NCI-H345 treated with DMSO at 0.1 percent for 48 hours (cell line): Measurements from ENCODE around the gene SPRY4.
"Not testable (repeated sequence)": the region's sequence is repeated elsewhere in the genome, so short reads cannot be mapped to it uniquely, and the experiment has no call there.

Source experiments
- DNase-seq: peaks from one replicate; lab custom pipeline; 2025; ENCODE audit not compliant: unreplicated experiment; lab: John Stamatoyannopoulos, UW

Gene SPRY4, protein sequence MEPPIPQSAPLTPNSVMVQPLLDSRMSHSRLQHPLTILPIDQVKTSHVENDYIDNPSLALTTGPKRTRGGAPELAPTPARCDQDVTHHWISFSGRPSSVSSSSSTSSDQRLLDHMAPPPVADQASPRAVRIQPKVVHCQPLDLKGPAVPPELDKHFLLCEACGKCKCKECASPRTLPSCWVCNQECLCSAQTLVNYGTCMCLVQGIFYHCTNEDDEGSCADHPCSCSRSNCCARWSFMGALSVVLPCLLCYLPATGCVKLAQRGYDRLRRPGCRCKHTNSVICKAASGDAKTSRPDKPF

DNA sequence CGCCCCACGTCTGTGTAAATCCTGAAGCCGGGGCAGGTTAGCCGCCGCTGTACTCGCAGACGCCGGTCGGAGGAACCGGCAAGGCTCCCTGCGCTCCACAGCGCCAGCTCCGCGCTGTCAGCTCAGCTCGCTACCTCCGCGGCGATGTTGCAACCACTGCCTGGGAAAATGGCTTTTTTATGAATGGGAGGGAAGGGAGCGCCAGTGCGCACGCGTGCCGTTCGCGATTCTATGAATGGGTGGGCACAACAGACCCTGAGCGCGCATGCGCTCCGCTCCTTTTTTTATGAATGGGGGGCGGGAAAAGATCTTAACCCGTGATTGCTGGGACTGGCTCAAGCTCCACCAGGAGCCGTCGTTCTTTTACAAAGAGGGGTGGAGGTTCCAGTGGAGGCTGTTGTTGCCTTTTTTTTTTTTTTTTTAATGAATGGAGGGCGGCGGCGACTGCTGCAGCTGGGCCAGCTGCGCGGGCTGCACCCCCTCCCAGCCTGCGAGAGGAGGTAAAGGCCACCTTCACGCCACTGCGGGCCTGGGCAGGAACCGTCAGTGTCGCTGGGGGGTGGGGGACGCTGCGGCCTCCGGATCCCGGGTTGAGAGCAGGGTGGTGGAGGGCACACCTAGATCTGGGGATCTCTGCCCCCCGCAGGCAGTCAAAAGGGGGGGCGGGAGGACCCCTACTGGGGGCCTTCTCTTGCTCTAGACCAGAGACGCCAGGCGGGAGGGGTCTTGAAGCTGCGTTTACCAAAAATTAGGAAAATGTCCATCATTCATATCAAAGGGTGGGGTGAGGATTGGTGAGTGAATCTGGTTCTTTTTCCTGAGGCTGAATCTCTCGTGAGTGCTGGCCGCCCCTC is at the start of gene SPRY4:
SPRY4 (minus strand) TSS at position 151 of the 854 bp plus-strand sequence. CDS start 9,913 bp downstream, outside the sequence.
- peak; percentile 97 for DNase-seq

DNA sequence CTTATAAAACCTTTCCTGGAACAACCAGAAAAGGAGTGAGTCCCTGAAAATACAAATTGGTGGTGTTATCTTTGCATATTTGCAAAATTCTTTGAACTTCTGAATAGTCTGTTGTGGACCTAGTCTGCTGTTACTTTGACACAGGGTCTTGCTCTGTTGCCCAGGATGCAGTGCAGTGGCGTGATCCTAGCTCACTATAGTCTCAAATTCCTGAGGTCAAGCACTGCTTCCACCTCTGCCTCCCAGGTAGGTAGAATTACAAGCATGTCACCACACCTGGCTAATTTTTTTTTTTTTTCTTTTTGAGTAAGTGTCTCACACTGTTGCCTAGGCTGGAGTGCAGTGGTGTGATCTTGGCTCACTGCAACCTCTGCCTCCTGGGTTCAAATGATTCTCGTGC is 43.7 kb upstream of the SPRY4 start:
- no peak for DNase-seq

DNA sequence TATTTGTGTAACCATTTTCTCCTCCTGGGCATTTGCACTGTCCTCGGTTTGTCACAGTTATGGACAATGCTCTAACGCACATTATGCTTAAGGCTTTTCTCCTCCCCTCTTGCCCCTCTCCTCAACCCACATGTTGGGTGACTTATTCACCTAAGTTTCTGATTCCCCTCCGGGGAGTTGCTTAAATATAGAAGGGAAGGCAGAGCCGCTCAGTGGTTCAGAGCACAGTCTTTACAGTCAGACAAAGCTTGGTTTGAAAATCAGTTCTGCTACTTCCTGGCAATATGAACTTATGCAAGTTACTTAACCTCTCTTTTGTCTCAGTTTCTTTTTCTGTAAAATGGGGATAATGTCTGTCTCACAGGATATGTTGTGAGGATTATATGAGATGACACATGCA is 41.2 kb upstream of the SPRY4 start:
- no peak for DNase-seq

DNA sequence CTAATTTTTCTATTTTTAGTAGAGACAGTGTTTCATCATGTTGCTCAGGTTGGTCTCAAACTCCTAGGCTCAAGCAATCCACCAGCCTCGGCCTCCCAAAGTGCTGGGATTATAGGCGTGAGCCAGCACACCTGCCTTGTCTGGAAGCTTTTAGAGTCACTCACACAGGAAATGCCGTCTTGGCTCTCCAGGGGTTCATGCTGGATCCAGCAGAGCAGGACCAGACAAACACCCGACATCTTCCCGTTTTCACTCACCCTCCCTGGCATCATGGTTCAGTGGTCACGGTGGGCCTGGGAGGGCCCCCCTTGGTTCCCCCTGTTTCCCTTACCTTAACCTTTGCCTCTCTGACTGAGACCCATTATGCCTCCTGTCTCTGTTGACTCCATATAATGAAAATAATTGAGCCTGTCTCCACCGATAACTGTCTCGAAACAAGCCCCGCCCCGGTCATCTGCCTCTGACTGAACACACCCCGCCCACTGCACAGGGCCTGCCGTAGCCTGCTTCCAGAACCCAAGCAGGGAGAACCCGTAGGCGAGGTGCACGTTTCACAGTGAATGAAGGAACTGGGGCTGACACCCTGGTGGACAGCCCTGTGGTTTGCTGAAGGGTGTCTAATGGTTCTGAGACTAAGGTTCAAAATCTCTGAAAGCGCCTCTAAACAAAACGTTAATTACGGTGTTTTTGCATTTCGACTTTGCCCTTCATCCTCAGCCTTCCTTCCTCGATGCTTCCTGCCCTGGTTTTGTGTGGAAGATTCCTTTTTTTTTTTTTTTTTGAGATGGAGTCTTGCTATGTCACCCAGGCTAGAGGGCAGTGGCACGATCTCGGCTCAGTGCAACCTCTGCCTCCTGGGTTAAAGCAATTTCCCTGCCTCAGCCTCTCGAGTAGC is 39.7 kb upstream of the SPRY4 start:
- DNase-seq = peak; percentile 78

DNA sequence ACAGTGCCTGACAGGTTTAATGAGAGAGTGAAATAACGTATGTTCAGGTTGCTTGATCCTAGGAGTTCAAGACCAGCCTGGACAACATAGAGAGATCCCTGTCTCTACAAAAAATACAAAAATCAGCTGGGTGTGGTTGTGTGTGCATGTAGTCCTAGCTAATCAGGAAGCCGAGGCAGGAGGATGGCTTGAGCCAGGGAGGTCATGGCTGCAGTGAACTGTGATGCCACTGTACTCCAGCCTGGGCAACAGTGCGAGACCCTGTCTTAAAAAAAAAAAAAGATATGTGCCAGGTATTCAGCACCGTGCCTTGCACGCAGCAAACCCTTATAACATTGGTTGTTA is 38.8 kb upstream of the SPRY4 start:
- no peak for DNase-seq

DNA sequence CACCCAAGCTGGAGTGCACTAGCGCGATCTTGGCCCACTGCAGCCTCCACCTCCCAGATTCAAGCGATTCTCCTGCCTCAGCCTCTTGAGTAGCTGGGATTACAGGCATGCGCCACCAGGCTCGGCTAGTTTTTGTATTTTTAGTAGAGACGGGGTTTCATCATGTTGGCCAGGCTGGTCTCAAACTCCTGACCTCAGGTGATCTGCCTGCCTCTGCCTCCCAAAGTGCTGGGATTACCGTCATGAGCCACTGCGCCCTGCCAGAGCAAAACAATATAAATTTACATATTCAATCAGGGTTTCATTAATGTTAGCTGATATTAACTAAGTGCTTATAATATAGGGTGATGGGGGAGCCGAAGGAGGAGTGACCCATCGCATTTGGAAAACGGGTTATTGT is 37.4 kb upstream of the SPRY4 start:
- DNase-seq = not testable (repeated sequence)

DNA sequence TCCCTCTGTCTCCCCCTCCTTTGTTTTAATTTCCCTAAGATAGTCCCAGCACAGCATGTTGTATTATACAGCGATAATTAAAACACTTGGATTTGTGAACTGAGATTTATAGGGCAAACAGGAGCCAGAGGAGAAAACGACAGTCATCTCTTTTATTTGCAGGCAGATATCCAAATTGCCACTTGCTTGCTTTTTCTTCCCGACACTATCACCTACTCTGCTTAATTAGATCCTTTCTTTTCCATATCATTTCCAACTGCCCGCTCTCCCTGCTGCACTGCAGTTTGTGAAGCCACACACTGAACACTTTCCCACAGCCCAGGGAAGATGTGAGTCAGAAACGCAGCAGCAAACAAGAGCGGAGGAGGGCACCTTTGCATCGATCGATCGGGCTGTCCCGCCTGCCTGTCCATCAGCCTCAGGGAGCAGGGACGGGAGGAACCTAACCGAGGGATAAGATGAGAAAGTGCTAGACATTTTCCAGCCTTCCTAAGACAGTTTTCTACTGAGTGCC is 35.8 kb upstream of the SPRY4 start:
- DNase-seq = no peak

DNA sequence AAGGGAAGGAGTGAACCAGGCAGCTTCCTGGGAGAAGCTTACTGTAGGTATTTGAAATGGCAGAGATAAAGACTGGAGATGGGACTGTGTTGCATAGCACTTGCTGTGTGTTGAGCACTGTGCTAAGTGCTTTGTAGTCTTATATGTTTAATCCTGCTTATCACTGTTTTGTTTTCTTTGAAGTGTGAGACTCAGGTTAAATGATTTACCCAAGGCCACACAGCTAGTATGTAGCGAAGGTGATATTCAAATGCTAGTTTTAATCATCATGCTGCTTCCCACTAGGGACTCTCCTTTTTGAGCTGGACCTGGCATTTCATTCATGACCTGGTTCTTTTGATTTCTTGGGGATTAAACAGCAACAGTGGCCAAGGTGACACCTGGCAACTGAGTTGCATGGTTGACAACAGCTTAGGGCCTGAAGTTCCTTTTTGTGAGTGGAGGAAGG is 35.3 kb upstream of the SPRY4 start:
- DNase-seq = no peak

DNA sequence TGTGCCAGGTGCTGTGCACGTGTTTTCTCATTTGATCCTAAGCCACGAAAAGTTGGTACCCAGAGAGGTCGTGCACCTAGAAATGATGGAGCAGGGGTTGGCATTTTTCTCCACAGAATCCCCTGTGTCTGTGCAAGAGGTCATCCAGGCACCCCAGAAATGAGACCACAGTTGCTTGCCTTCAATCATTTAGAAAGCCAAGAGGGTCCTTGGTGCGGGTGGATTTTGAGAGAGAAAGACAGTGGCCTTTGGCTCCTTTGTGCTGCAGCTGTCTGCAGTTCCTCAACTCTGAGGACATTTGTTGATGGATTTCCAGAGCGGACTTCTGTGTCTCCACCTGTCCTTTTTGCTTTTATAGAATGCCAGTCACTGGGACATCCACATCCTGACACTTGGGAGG is 33.8 kb upstream of the SPRY4 start:
- no peak for DNase-seq

DNA sequence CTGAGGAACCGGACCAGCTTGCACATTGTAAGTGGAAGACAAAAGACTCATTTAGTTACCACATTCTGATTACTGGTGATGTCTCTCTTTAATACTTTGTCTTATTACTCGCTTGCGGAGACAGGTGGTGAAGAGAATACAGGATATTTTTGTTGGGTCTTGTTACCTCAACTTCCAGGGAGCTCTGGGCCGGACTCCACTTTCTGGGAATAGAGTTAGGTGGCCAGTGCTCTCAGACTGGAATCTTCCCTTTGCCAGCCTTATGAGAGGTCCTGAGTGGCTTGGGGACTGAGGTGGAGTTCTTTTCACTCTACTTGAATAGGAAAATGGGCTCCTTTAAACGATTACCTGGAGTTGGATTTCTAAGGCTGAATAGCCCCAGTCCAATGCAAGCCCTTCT is 33.3 kb upstream of the SPRY4 start:
- no peak for DNase-seq

DNA sequence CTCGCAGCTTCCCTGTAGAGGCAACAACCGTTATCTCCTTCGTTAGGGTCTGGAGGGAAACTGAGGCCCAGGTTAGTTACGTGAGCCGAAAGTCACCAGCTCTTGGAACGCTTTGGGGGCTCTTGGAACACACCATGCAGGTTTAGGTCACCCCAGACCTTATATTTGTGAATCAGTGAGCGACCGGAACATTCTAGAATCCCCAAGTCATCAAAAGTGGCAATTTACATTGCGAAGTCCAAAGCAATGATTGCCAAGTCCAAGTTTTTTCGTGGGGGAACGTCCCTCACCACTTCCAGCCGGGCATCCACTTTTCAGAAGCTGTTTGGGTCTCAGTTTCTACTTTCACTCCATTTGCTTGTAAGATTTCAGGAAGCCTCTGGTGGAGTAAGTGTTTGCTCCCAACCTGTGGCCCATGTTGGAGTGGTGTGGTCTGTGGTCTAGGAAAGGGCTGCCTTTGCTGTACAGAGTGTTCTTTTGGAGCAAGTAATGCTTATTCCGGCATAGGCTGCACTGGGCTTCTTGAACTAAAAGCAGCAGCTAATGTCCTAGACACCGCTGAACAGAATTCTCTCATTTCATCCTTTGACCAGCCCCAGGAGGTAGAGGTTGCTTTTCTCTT is 32.8 kb upstream of the SPRY4 start:
- DNase-seq = no peak

DNA sequence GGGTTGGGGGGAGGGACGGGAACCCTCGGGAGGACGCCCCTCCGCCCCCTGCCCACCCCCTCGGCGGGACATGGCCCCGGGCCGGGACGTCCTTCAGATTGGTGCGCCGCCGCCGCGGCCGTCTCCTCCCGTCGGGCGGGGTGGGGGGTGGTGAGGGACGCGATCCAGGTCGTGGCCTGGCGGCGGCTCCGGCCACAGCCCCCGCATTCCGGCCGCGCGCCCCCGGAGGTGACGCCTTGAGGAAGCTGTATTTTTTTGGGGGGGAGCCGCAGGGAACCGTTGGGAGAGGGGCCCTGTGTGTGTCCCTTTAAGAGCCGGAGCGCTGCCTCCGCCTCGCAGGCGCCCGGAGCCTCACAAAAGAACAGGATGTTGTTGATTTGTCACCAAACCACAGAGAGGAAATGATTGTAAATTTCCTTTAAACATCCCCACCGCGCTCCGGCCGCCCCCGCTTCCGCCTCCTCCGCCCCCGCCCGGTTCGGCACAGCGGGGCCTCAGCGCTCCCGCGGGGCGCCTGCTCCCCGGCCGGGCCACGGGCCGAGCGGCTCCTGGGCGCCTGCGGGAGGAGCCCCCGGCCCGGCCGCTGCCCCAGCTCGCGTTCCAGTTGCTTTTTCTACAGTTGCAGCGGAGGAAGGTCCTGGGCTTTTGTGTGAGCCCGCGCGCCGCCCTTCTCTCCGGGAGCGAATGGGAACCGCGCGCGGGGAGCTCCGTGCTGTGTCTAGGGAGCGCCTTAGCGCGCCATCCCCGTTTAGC is 32.1 kb upstream of the SPRY4 start:
- peak; percentile 50 for DNase-seq

DNA sequence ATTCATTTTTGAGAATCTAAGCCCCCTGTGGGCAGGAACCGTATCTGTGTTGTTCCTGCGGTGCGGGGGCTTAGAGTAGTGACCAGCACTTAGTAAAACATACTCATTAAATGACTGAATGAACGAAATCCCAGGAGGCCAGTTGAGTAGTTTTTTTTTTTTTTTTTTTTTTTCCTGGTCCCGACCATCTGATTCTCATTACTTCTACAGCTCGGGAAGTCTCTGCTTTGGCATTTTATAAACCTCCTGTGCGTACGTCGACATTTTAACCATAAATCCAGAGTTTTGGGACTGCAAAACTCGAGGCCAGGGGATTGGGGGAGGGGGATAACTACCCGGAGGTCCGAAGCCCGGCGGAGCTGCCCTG is 31.5 kb upstream of the SPRY4 start:
- no peak for DNase-seq

DNA sequence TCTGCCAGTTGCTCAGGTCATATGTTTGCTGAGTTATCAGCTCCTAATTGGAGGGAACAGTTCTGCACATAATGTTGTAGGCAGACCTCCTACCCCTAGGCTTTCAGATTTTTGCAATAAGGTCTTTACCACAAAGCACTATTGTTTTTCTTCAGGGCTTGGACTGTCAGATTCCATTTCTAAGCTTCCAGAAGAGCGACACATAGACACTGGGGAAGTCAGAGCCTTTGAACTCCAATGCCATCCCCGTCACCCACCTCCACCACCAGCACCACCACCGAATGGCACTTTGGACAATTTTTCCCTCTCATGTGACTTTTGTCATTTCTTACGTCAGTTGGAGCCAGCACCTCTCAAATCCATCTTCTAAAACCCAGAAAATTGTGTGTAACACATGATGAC is 28.3 kb upstream of the SPRY4 start:
- no peak for DNase-seq

DNA sequence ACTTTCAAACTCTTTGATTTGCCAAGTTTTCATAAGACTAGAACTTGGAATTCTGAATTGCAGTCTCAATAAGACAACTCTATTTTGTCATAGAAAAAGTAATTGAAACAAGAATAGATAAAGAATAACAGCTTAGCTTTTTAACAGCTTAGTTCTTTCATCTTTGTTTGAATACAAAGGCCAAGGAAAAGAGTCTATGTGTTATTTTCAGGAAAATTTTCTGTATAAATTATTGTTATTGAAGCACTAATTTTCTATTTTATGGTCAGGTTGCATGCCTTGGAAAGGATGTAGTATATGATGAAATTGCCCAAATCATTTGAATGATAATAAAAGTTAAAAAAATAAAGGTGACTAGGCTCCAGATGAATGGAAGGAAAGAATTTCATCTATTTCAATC is 25.2 kb upstream of the SPRY4 start:
- no peak for DNase-seq

DNA sequence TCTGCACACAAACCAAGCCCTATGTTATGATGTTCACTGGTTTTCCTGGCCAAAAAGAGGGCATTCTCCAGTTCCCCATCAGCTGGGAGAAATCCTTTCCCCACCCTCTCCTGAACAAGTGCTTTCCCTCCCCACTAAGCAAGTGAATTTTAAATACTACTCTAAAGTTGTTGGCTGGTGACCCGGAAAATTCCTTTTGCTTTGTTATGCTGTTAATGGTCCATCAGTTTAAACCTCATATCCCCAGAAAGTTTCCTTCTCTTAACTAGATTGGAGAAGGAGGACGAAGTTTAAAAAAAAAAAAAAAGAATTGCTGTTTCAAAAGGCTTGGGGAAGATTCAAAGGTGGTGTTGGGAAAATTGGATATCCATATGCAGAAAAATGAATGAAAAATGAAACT is 21.9 kb upstream of the SPRY4 start:
- DNase-seq = no peak

DNA sequence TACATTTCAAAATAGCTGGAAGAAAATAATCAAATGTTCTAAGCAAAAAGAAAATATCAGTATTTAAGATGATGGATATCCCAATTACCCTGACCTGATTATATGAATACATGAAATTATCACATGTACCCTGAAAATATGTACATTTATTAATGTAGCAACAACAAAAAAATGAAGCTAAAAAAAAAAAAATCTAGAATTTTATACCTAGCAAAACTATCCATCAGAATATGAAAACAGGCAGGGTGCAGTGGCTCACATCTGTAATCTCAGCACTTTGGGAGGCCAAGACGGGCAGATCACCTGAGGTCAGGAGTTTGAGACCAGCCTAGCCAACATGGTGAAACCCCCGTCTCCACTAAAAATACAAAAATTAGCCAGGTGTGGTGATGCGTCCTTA is 20.1 kb upstream of the SPRY4 start:
- not testable (repeated sequence) for DNase-seq

DNA sequence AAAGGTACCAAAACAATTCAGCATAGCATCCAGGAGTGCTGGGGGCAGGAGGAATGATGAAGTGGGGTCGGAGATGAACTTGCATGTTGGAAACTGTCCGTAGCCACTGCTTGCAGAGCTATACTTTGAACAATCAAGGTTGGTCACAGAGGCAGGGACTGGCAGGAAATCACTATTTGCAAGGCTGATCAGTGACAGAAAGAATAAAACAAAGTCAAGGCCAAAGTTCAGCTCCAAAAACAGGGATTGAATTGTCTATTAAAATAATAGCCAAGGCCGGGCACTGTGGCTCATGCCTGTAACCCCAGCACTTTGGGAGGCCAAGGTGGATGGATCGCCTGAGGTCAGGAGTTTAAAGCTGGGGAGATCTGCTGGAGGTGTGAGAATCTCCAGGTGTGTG is 18.7 kb upstream of the SPRY4 start:
- no peak for DNase-seq

DNA sequence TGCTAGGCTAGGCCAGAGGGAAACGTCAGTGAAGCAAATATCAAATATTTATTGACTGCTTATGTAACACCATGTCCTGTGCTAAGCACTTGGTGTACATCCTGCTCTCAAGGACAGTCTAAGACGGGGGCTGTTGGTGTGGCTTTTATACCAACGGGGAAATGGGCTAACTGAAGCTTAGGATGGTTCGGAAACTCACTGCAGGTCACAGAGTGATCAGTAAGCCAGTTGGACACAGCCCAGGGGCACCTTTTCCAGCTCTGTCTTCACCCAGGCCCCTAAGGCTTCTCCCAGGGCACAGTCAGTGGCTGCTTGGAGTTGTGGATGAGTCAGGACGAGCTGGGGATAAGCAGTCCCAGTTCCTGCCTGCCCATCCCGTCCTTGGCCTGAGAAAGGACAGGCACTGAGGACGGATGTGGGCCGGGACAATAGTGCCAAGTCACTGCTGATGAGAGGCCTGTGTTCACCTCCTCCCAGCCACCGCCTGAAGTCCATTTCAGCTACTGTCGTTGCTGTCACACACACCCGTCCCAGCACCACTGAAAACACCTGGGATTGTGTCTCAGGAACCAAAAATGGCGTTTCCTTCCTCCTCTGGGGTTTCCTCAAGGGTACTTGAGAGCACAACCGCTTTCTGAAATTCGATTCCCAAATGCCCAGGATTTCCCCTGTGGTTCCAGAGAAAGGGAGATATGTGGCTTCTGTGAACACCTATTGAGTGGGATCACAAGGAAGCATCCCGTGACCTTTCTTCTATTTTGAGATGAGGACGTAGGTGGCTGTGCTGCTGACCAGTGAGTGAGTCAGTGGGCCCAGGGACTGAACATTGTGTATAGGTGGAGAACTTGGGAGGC is 17.5 kb upstream of the SPRY4 start:
- no peak for DNase-seq
